H1 (cell line): ENCODE data around the gene TMEM72. TPM values are rescaled to one million over a fixed set of nuclear protein-coding genes. Genes with fewer than 3 reads are reported as not detected.

ENCODE experiments used
- CTCF ChIA-PET: fragments of 300-600 bp; sonication (Branson Sonifier 250); formaldehyde crosslinking; loops from one replicate; lab custom pipeline; 2021; ENCODE audit not compliant: partially characterized antibody; lab: Charles Lee
- POLR2A ChIA-PET: fragments of 300-600 bp; sonication (Branson Sonifier 250); formaldehyde crosslinking; loops from one replicate; lab custom pipeline; 2021; ENCODE audit warnings: inconsistent platforms; ENCODE audit not compliant: partially characterized antibody; lab: Charles Lee
- DNase-seq, 2 experiments: peaks; one replicate each; pipeline versions ENCODE4 v3.0.0 to v3.0.0-alpha.2; 2010 to 2022; ENCODE audit warnings: low spot score in 2 of 2, low read depth in 1 of 2, mixed read lengths in 1 of 2
- FAIRE-seq: peaks from 2 replicates; lab custom pipeline; 2011; peaks lifted over from hg19 to GRCh38; lab: Jason Lieb, UNC
- H2AFZ ChIP-seq: 2 replicates; pipeline ENCODE4 v1.8.1; 2012; ENCODE audit warnings: low read length, inconsistent platforms
- H2AK5ac ChIP-seq: 2 replicates; pipeline ENCODE4 v1.6.1; 2013; ENCODE audit warnings: low read depth, low read length
- H2BK120ac ChIP-seq: replicated peaks from 2 replicates; pipeline ENCODE3; 2013; ENCODE audit warnings: low read depth, low read length, inconsistent platforms
- H2BK12ac ChIP-seq: 2 replicates; pipeline ENCODE4 v1.6.1; 2013; ENCODE audit warnings: low read depth, low read length
- H2BK15ac ChIP-seq: 2 replicates; pipeline ENCODE4 v1.6.1; 2013; ENCODE audit warnings: low read length
- H2BK20ac ChIP-seq: 2 replicates; pipeline ENCODE4 v1.6.1; 2013; ENCODE audit warnings: low read length
- H2BK5ac ChIP-seq: 2 replicates; pipeline ENCODE4 v1.6.1; 2013; ENCODE audit warnings: low read depth, low read length
- H3K14ac ChIP-seq: 2 replicates; pipeline ENCODE4 v1.6.1; 2013; ENCODE audit warnings: inconsistent platforms; ENCODE audit not compliant: insufficient read length
- H3K18ac ChIP-seq: 2 replicates; pipeline ENCODE4 v1.6.1; 2013; ENCODE audit warnings: low read length; ENCODE audit errors: extremely low read depth
- H3K23ac ChIP-seq: 2 replicates; pipeline ENCODE4 v1.6.1; 2013; ENCODE audit warnings: inconsistent platforms; ENCODE audit not compliant: insufficient read length
- H3K23me2 ChIP-seq: 2 replicates; pipeline ENCODE4 v1.6.1; 2013; ENCODE audit warnings: low read depth, low read length
- H3K27ac ChIP-seq: 2 replicates; pipeline ENCODE4 v1.6.1; 2011; ENCODE audit warnings: low read depth, low read length, inconsistent platforms
- H3K27me3 ChIP-seq, 4 experiments: replicated peaks in 1 of 4; 1 replicate in 1 of 4; 2 replicates in 3 of 4; pipeline versions ENCODE4 v1.6.1 to v1.8.1; 2011 to 2013; ENCODE audit warnings: low read length in 3 of 4, mild to moderate bottlenecking in 3 of 4, inconsistent platforms in 2 of 4, mixed read lengths in 2 of 4, moderate library complexity in 1 of 4; ENCODE audit not compliant: control insufficient read depth in 3 of 4, insufficient read depth in 3 of 4; ENCODE audit errors: extremely low read depth in 1 of 4
- H3K36me3 ChIP-seq, 4 experiments: 2 replicates each; pipeline versions ENCODE4 v1.6.1 to v1.8.1; 2011 to 2013; ENCODE audit warnings: mild to moderate bottlenecking in 4 of 4, low read length in 3 of 4, moderate library complexity in 2 of 4, control low read depth in 1 of 4, inconsistent platforms in 1 of 4; ENCODE audit not compliant: insufficient read depth in 4 of 4, control insufficient read depth in 2 of 4
- H3K4ac ChIP-seq: replicated peaks from 2 replicates; pipeline ENCODE3; 2013; ENCODE audit warnings: low read length, low read depth, mixed read lengths, inconsistent platforms; ENCODE audit not compliant: insufficient read length
- H3K4me1 ChIP-seq, 4 experiments: replicated peaks in 1 of 4; 1 replicate in 1 of 4; 2 replicates in 3 of 4; pipeline versions ENCODE4 v1.6.1 to v1.8.1; 2011 to 2013; ENCODE audit warnings: low read length in 3 of 4, inconsistent platforms in 2 of 4, mixed read lengths in 1 of 4; ENCODE audit not compliant: insufficient read depth in 4 of 4, control insufficient read depth in 3 of 4
- H3K4me2 ChIP-seq, 2 experiments: 2 replicates each; pipeline versions ENCODE4 v1.6.1 to v1.8.1; 2011 to 2013; ENCODE audit warnings: low read depth in 2 of 2, low read length in 2 of 2, control low read depth in 1 of 2, inconsistent platforms in 1 of 2, mild to moderate bottlenecking in 1 of 2; ENCODE audit not compliant: insufficient read depth in 1 of 2
- H3K4me3 ChIP-seq, 4 experiments: fragments of 200-600, 300-600 bp in 1 of 4; sonication (generic), shearing (Covaris generic), sonication (Bioruptor Twin) in 1 of 4; 2 replicates each; pipeline versions ENCODE4 v1.5.1 to v1.8.1; 2011 to 2016; ENCODE audit warnings: low read length in 4 of 4, low read depth in 3 of 4, control low read depth in 2 of 4, inconsistent platforms in 2 of 4, mild to moderate bottlenecking in 2 of 4, mixed read lengths in 1 of 4, moderate library complexity in 1 of 4; ENCODE audit not compliant: insufficient read depth in 2 of 4; ENCODE audit errors: extremely low read depth in 1 of 4
- H3K56ac ChIP-seq: replicated peaks from 2 replicates; pipeline ENCODE3; 2013; ENCODE audit warnings: low read depth, mild to moderate bottlenecking, mixed read lengths, low read length, inconsistent platforms; ENCODE audit not compliant: insufficient read length
- H3K79me1 ChIP-seq: 2 replicates; pipeline ENCODE4 v1.6.1; 2013; ENCODE audit warnings: low read depth, low read length, control low read depth
- H3K79me2 ChIP-seq, 2 experiments: 2 replicates each; pipeline versions ENCODE4 v1.6.1 to v1.8.1; 2012 to 2013; ENCODE audit warnings: low read length in 2 of 2, mild to moderate bottlenecking in 2 of 2, inconsistent platforms in 1 of 2; ENCODE audit not compliant: insufficient read depth in 2 of 2, control insufficient read depth in 1 of 2
- H3K9ac ChIP-seq, 4 experiments: replicated peaks in 1 of 4; 1 replicate in 1 of 4; 2 replicates in 3 of 4; pipeline versions ENCODE4 v1.6.1 to v1.8.1; 2011 to 2013; ENCODE audit warnings: low read depth in 3 of 4, low read length in 3 of 4, control low read depth in 2 of 4, mild to moderate bottlenecking in 2 of 4, moderate library complexity in 2 of 4, inconsistent platforms in 1 of 4; ENCODE audit errors: extremely low read depth in 1 of 4
- H3K9me3 ChIP-seq, 2 experiments: 2 replicates each; pipeline versions ENCODE4 v1.6.1 to v1.8.1; 2012 to 2013; ENCODE audit warnings: mild to moderate bottlenecking in 2 of 2, moderate library complexity in 2 of 2, control low read depth in 1 of 2, inconsistent platforms in 1 of 2, low read depth in 1 of 2, low read length in 1 of 2, mixed read lengths in 1 of 2; ENCODE audit not compliant: insufficient read depth in 2 of 2
- H4K20me1 ChIP-seq, 2 experiments: replicated peaks in 1 of 2; 2 replicates each; pipeline versions ENCODE3 to v1.8.1; 2011 to 2013; ENCODE audit warnings: inconsistent platforms in 2 of 2, low read length in 2 of 2, mild to moderate bottlenecking in 1 of 2; ENCODE audit not compliant: insufficient read depth in 2 of 2, control insufficient read depth in 1 of 2
- H4K5ac ChIP-seq: 2 replicates; pipeline ENCODE4 v1.6.1; 2013; ENCODE audit warnings: low read length, low read depth, mixed read lengths, inconsistent platforms; ENCODE audit not compliant: insufficient read length
- H4K8ac ChIP-seq: 2 replicates; pipeline ENCODE4 v1.8.0; 2013; ENCODE audit warnings: mild to moderate bottlenecking, moderate library complexity, low read length, inconsistent platforms; ENCODE audit not compliant: insufficient read depth; ENCODE audit errors: extremely low read depth
- H4K91ac ChIP-seq: replicated peaks from 2 replicates; pipeline ENCODE3; 2013; ENCODE audit warnings: low read length, mixed read lengths, inconsistent platforms; ENCODE audit not compliant: insufficient read length
- EZH2 ChIP-seq: fragments of 200-600 bp; sonication (generic); IDR thresholded peaks from 2 replicates; pipeline ENCODE4 v1.7.1; 2012; ENCODE audit warnings: low read depth, mild to moderate bottlenecking, moderate library complexity, low read length, inconsistent platforms; ENCODE audit not compliant: severe bottlenecking
- JUN ChIP-seq: IDR thresholded peaks from 2 replicates; pipeline ENCODE4 v1.6.1; 2011; ENCODE audit warnings: low read depth, mild to moderate bottlenecking, improper control_type of control experiment, low read length
- KDM4A ChIP-seq: IDR thresholded peaks from one replicate; pipeline ENCODE4 v1.7.1; 2012; ENCODE audit warnings: low read depth, mild to moderate bottlenecking, moderate library complexity, low read length, inconsistent platforms; ENCODE audit not compliant: severe bottlenecking
- RAD21 ChIP-seq, 2 experiments: IDR thresholded peaks in 1 of 2; conservative IDR thresholded peaks in 1 of 2; 2 replicates each; pipeline ENCODE4 v1.6.1; 2011; ENCODE audit warnings: low read depth in 2 of 2, low read length in 2 of 2, improper control_type of control experiment in 1 of 2, inconsistent platforms in 1 of 2, mild to moderate bottlenecking in 1 of 2, moderate library complexity in 1 of 2
- WGBS, 2 experiments: shearing (Covaris generic) in 1 of 2; methylation state at CpG; one replicate each; pipeline versions ENCODE4 v1.1.6 to v1.1.7; 2013 to 2015; ENCODE audit warnings: low lambda C conversion rate in 2 of 2, mixed read lengths in 2 of 2, inconsistent platforms in 1 of 2, low coverage in 1 of 2, missing lambda C conversion rate in 1 of 2; ENCODE audit not compliant: insufficient replicate concordance in 2 of 2, insufficient coverage in 1 of 2, insufficient read length in 1 of 2; ENCODE audit errors: extremely low coverage in 1 of 2, missing lambda C conversion rate in 1 of 2; 5-methylcytosine and 5-hydroxymethylcytosine counted together
- polyA plus RNA-seq, 7 experiments: library from polyadenylated mRNA; depleted of rRNA in 3 of 7; stranded (reverse) in 5 of 7; unstranded in 2 of 7; fragments of >200 nt in 5 of 7; fragments of 200-250 nt in 2 of 7; gene quantifications; 1 replicate in 5 of 7; 2 replicates in 1 of 7; 4 replicates in 1 of 7; pipeline versions ENCODE4 v1.2.1 to v1.2.3, GENCODE V29; 2011 to 2013; ENCODE audit warnings: missing spikeins in 2 of 7, mixed read lengths in 2 of 7
- total RNA-seq: library from RNA; stranded (reverse); fragmentation: NEBNext Ultra II Directional; extraction: Animal tissue kit (Norgen Biotek cat#: 25700); gene quantifications from 2 replicates; pipeline ENCODE4 v1.2.1, GENCODE V29; 2021

TMEM72 gene
- total and polyA plus RNA-seq, 2 of the 8 experiments (the other 6 are each of a cell fraction or from before 2014, with no cell fraction given): not detected

DNA sequence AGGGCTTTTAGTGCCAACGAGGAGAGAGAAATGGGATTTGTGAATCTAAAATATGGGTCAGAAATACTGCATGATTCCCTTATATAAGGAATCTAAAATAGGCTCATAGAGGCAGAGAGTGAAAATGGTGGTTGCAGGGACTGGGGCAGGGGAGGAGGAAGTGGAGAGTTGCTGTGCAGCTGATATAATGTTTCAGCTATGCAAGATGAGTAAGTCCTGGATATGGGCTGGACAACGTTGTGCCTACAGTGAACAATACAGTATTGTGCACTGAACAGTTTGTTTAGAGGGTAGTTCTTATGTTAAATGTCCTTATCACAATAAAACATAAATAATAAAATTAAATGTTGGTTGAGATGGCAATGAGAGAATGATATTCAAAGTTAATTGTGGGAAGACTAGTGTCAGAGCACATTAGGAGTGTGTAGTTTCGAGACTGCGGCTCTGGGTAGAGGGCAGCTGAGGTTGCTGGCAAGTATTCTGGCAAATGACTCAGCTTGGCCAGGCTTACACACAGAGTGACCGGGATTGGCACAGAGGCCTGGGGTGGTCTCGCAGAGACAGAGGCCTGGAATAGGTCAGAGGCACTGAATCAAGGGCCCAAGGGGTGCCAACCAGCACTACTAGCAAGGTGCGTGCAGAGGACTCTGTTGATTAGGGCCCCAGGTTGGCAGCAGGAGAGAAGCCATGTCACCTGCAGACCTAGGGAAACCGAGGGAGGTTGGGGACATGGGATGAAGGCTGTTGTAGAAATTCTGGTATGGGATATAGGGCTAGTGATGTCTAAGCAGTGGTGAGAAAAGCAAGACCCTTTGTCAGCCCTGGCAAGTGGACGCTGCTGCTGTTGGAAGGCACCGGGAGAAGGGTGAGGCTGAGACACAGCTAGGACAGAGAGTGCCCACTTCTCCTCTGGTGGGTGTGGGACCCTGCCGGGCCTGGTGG is 70.3 kb downstream of the TMEM72 start:
- no peaks in the 10 kb centered on the region for H3K79me1 ChIP-seq
- H3K4ac ChIP-seq: no peak overlapping the region
- H3K9me3 ChIP-seq: no peaks in the 10 kb centered on the region
- 0 out of 2 replicates have a peak overlapping the region, but pooled peaks have one; percentile 92 for H2BK15ac ChIP-seq
- H3K23me2 ChIP-seq: no peaks in the 10 kb centered on the region
- no peaks in the 10 kb centered on the region for H4K20me1 ChIP-seq
- whole genome bisulfite sequencing, 2 experiments: 92% methylated on average over 10 of the region's 11 CpGs; no CpG with 5 or more reads in 1 of the 2 experiments
- H4K8ac ChIP-seq: no peak overlapping the region; the same call in 1 of the 2 replicates
- no peaks in the 10 kb centered on the region for H3K27me3 ChIP-seq
- ChIA-PET CTCF (interaction anchor here (1.3 to 12.1 kb wide), 6 partner anchors 8 to 73 kb away, joined by 3 to 117 read pairs (median 36); no protein-coding TSS in a partner anchor), POLR2A (interaction anchor here (1.0 to 3.3 kb wide), 3 partner anchors 14 to 48 kb away, joined by 4 to 23 read pairs (median 4); partner anchors contain the start of gene ZNF22)
- DNase-seq (no peak), FAIRE-seq (no peak)
- H3K36me3 ChIP-seq: peaks cover 0 to 4% (median 0%) of the 10 kb centered on the region in 4 experiments; a peak in 1 of 8 replicates
- no peak overlapping the region for H2BK5ac ChIP-seq
- no peak overlapping the region for H3K23ac ChIP-seq
- H3K4me2 ChIP-seq: no peak overlapping the region
- H2AK5ac ChIP-seq: no peak overlapping the region
- no peaks in the 10 kb centered on the region for H3K79me2 ChIP-seq
- H3K4me1 ChIP-seq: peaks cover 18 to 37% (median 24%) of the 10 kb centered on the region in 4 experiments
- no peak overlapping the region for H2BK20ac ChIP-seq
- H4K91ac ChIP-seq: no peak overlapping the region
- H3K14ac ChIP-seq: no peak overlapping the region
- no peak overlapping the region for H2AFZ ChIP-seq
- H3K18ac ChIP-seq: no peak overlapping the region
- no peak overlapping the region for H3K4me3 ChIP-seq
- TF ChIP-seq RAD21 (IDR thresholded peaks at IDR 0.05 in 1 of 2, conservative IDR thresholded peaks at IDR 0.05 in 1 of 2; ENCODE audit: low read depth in 2 of 2, low read length in 2 of 2) (no peak), EZH2 (no peak), JUN (no peak), KDM4A (no peak)
- no peak overlapping the region for H3K56ac ChIP-seq
- no peak overlapping the region for H2BK120ac ChIP-seq
- 0 out of 2 replicates have a peak overlapping the region, but pooled peaks have one; percentile 27 for H2BK12ac ChIP-seq
- no peak overlapping the region for H3K27ac ChIP-seq
- no peak overlapping the region for H4K5ac ChIP-seq
- H3K9ac ChIP-seq: no peak overlapping the region
